GM19238 (cell line): Measurements from ENCODE around the gene CSRP1.
"Not testable (repeated sequence)": the region's sequence is repeated elsewhere in the genome, so short reads cannot be mapped to it uniquely, and the experiment has no call there.

ENCODE experiments used
- DNase-seq: peaks from one replicate; pipeline ENCODE4 v3.0.0; 2011; ENCODE audit warnings: low spot score; ENCODE audit not compliant: insufficient read length

The CSRP1 gene

DNA sequence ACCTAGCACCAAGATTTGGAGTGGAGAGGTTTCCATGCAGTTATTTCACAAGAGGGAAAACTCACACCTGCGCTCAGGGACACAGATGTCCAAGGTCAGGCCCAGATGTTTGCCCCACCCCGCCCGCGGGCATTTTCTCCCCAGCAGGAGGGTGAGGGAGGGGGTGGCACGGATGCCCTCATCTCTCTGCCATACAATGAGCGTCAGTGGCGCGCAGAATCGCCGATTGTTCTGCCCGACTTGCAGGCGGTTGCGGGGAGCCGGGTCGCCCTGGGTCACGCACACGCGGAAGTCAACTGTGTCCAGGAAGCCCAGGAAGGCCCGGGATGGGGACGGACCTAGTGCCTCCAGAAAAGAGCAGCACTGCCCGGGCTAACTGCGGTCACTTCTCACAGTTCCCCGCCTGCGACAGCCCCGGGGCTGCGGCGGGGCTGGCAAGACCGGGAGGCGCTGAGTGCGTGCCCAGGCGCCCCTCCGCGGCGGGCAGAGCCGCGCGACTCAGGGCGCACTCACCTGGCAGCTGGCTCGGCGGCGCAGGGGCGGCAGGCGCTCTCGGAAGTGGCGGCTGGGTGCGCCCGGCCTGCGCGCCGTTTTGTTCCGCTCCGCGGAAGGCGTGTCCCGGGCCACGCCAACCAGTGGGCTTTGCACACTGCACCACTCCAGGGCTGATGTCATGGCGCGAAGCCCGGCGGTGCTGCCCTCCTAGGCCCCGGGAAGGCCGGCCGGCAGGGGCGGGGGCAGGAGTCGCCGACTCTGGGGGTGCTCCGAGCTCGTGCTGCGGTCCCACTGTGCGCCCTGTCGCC is at the start of gene CSRP1:
CSRP1 (minus strand) TSS at position 567 of the 803 bp plus-strand sequence. CDS start 10,820 bp downstream, outside the sequence.
- peak; percentile 93 for DNase-seq

DNA sequence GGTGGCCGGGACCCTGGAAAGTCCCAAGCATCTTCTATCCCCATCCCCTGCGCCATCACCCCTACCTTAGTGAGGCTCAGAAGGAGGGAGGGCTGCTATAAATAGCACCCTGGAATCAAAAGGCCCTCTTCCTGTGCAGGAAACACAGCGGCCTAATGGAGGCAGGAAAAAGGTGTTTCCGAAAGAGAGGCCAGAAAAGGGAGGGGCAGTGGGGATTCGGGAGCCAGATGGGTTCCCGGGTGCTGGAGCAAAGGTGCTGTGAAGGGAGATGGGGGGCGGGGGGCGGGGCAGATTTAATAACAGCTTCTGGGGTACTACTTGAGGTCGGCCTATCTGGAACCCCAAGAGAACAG is 48.6 kb upstream of the CSRP1 start:
- no peak for DNase-seq

DNA sequence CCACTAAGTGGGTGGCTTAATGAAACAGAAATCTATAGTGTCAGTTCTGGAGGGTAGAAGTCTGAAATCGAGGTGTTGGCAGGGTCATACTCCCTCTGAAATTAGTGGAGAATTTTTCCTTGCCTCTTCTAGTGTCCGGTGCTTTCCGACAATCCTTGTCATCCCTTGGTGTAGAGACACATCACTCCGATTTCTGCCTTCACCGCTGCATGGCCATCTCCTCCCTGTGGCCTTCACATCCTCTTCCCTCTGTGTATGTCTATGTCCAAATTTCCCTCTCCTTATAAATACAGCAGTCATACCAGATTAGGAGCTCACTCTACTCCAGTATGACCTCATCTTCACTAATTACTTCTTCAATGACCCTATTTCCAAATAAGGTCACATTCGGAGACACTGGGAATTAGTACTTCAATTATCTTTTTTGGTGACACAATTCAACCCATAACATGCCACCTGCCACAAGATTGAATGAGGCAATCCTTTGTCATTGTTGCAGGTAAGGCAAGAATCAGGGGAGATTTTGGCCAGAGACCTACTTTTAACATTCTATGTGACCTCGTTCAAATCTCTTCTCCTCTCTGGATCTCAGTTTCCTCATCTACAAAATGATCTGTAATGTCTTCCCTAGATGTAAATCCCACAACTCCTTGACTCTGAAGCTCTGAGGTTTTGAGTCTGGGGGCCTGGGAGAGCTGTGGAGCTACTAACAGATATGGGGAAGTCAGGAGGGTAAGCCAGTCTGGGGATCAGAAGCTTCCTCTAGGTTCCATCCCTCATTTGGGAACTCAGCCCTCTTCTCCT is 48.1 kb upstream of the CSRP1 start:
- DNase-seq: no peak

DNA sequence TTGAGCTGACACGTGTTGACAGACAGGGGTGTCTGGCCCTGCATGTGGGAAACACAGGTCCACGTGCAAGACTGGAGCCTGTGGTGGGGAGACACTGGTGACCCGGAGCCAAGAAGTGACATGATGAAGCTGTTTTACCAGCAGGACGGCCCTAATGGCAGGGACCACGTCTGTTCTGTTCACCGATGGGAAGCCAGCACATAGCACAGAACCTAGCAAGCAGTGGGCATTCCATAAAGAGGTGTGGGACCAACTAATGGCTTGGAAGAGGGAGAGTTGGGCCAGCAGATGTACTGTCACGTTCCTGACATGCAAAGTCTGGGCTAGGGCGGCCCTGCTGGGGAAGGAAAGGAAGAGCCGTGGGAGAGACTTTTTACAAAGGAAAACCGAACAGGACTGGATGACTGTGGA is 47.3 kb upstream of the CSRP1 start:
- no peak for DNase-seq

DNA sequence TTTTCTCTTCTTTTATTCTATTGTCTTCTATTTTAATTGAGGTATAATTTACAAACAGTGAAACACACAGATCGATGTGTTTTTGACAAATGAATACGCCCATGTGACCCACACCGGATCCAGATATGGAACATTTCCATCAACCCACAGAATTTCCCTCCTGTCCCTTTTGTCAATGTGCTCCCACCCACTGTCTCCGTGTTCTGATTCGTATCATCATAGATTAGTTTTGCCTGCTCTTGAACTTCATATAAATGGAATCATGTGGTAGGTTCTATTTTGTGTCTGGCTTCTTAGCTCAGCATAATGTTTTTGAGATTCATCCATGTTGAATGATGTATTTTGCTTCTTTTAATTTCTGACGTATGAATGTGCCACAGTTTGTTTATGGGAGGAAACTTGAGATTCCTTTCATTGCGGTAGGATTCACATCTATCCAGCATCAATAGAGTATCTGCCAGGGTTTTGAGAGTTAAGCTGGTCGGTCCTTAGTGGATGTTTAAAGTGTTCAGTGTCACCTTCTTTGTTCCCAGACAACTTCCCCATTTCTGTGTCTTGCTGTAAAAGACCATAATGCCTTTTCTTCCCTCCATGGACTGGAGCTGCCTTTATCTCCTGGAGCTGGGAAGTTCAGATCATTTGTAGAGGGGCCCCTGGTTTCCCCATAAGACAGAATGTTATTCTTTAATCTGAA is 46.7 kb upstream of the CSRP1 start:
- no peak for DNase-seq

DNA sequence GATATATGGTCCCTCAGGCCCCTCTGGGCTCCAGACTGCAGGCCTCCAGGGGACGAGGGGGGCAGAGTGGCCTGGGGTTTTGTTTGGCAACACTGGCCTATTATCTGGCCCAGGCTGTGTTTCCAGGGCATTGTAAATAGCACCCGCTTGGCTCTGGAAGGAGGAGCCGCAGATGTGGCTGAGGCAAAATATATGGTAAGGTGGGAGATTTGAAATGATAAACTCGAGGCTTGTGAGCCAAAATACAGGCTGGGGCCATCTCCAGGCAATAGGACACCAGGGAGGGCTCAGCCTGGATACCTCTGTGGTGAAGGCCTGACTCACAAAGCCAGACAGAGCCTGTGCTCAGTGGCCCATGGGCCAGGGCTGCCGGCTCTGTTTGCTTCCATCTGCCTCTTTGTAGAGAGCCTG is 46.0 kb upstream of the CSRP1 start:
- DNase-seq: no peak

DNA sequence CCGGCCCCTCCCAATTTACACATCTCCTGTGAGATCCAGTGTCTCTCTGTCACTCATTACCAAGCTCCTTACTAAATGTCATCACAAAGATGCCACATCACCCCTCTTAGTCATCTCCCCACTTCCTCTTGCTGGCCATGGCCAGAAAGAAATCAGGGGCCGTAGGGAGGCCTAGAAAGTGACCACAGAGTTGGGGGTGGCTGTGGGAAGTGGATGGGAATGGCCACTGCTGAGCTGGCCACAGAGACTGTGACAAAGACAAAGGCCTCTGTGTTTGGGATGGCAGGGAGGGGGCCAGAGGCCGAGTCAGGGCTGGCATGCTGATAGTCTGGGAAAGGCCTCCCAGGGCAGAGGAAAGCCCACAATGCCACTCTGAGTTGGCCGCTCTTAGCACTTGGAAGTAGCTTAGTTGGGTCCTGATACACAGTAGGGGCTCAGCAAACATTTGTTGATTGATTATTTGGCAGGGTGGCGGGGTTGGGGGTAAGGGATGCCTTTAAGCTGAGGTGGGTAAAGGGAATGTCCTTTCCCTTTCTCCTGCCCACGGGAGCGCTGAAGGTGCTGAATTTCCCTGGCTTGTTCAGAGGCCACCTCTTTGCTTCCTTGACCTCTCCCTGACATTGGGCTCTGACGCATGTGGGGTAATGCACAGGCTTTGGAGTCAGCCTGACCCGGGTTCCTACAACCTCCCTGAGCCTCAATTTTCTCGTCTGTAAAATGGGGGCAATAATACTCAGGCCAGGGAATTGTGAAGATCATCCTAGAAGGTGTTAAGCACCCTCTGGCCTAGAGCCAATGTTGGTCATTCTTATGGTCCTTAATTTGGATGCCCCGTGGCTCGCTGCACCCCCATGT is 45.2 kb upstream of the CSRP1 start:
- no peak for DNase-seq

DNA sequence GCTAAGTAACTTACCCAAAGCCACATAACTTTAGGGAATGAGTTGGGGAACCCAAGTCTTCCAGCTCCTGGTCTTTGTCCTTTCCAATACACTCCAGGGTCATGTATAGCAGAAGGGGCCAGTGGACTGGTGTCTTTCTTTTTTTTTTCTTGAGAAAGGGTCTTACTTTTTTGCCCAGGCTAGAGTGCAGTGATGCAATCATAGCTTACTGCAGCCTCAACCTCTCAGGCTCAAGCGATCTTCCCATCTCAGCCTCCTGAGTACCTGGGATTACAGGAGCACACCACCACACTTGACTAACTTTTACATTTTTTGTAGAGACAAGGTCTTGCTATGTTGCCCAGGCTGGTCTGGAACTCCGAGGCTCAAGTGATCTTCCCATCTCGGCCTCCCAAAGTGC is 44.2 kb upstream of the CSRP1 start:
- DNase-seq: no peak

DNA sequence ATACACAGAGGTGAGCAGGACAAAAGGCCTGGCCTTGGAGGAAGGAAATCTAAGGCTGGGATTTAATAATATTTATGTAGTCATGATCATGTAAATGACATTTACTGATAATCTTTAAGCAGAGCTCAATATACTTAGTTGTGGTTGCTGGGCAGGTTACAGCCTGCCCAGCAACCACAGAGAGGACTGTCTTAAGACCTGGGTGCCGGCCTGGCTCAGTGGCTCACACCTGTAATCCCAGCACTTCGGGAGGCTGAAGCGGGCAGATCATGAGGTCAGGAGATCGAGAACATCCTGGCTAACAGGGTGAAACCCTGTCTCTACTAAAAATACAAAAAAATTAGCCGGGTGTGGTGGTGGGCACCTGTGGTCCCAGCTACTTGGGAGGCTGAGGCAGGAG is 42.6 kb upstream of the CSRP1 start:
- not testable (repeated sequence) for DNase-seq

DNA sequence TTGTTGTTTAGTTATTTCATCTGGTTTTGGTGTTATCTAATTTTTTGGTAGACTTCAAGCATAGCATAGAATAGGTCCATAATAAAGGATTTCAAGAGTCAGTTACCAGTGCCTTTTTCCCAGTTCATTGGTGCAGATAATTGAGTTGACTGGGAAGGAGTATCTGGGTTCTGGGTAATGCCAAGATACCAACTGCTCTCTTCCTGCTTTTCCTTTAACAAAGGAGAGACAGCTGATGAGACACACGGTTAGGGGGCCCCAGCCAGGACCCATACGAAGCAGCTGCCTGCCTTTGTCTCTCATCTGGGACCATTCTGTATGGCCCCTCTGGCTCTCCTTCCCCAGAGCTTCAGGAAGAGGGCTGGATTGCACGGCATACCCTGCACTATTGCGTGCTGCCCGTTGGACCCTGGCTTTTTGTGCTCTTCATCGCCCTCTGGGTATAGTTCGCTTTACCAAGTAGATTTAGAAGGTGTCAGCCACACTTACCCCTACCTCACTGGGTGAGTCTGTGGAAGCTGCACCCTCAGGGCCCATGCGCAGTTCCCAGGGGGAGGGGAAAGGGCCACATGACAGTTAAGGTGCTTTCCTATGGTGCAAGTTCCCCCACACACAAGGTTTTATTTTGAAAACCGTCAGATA is 39.0 kb upstream of the CSRP1 start:
- no peak for DNase-seq

DNA sequence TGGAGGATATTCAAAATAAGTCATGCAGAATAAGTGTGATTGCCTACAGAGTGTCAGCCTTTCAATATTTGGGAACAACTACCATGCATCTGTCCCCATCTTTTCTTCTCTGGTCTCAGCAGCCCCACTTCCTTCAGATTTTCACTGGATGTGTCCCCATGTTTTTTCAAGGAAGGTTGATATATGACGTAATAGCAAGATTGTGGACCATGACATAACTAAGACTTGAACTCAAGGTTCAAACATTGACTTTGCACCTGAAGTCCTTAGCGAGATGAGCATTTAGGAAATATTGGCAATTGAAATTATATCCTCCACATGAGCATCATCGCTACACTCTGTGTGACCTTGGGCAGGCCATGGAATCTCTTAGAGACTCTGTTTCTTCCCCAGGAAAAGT is 37.8 kb upstream of the CSRP1 start:
- DNase-seq: no peak

DNA sequence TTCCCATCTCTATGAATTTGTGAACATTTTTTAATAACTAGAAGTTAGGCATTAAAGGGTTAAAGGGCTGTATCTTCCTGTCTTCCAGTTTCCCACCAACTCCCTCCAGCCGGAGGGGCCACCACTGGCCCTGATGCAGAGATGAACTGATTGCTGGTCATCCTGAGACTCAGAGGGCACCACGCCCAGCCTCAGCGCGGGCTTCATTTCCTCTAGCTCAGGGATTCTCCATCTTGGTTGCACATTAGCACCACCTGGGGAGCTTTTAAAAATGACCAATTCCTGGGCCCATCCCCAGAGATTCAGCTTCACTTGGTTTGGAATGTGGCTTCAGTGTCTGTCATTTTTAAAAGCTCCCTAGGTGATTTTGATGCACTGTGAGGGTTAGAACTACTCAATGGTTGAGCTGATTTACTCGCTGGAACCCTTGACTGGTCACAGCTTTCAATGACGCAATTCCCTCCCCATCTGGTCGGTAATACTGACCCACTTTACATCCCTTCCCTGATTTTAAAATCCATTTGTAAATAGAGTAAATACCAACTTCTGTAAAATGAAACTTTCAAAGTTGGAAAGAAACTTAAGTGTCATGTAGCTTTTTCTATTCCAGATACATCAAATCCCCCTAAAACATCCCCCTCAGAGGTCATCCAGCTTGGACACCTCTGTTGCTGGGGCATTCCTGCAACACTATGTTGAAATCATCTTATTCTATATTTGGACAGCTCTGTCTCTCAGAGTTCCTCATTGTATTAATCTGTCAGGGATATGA is 37.1 kb upstream of the CSRP1 start:
- no peak for DNase-seq

DNA sequence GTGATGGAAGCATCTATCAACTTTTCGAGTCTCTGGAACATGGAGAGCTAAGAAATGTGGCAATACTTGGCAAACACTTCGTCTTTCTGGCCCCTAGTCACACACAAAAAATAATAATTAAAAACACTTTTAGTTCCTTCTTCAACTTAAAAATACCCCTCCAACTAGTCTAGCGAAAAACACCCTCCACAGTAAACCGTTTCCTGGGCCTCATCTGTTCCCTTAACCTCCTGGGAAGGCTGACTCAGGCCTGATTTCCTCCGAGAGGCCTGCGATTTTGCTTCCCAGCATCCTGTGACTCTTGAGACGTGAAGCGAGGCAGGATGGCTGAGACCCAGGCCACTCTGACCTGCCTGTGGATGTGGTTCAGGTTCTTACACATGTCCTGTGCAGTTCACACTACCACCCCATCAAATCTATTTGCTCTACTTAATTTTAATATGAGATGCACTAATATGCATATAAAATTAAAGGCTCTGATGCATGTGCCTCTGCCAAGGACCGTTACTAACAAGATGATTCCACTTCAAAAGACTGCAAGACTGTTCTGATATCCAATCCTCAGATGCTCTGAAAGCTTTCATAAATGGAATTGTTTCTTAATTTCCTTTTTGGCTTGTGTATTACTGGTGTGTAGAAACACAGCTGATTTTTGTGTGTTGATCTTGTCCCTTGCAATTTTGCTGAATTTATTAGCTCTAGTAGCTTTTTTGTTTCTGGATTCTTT is 35.5 kb upstream of the CSRP1 start:
- no peak for DNase-seq

DNA sequence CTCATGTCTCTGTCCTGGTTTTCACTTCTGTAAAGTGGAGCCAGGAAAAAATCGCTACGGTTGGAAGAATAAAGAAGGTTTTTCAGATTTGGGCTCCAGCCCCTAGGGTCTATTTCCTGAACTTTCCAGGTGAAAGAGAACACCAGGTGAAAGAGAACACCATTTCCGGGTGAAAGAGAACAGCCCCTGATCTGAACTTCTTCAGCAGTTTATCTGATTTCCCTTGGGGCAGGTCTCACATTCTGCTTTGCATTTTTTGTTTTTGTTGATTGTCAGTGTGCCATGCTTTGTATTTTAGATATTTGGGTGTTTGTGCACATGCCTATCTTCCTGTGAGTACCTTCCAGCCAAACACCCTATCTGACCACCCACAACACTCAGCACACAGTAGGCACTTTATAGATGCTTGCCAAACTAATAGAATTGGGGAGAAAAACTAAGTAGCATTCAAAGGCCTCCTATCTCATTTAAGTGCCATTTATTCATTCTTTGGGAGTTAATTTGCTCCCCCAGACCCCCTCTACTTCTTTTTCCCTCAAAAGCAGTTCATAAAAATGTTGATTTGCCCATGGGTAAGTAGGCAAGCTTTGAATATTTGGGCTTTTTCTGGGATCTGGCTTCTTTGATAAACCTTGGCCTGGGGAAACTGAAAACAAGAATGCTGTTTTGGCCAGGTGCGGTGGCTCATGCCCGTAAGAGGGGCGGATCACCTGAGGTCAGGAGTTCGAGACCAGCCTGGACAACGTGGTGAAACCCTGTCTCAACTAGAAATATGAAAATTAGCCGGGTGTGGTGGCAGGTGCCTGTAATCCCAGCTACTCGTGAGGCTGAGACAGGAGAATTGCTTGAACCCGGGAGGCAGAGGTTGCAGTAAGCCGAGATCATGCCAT is 34.2 kb upstream of the CSRP1 start:
- no peak for DNase-seq

DNA sequence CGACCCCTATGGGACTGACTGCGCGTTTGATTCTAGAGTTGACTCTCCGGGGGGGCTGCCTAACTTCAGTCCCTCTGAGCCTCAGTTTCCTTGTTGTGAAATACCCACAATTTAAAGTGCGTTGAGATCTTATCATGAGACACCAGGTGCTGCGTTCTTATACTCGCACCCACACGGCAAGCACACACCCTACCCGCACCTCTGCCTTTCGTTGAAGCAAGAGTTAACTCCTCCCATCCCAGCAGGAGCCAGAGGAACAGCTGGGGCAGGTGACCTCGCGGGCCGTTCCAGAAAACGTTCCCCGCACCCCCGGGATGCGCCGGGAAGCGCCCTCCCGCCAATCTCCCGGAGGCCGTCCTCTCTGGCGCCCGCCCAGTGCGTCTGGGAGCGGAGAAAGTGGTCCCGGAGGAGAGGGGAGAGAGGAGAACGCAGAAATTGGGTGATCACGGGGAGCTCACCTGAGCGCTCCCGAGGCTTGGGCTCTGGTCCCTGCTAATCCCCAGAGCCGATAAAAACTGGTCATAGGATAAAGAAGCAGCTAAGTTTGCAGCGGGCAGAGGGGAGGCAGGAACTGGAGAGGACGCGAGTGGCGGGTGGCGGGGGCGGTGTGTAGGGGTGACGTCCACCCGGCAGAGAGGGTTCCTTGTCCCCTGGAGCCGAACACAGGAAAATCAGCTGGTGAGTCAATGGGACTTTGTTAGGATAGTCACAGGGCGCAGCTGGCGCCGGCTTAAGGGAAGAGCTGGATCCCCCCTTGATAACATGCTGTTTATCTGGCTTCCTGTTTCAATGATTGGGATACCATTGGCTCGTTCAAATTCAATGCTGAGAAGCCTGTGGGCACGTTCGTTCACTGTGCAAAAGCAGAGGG is 32.9 kb upstream of the CSRP1 start:
- no peak for DNase-seq

DNA sequence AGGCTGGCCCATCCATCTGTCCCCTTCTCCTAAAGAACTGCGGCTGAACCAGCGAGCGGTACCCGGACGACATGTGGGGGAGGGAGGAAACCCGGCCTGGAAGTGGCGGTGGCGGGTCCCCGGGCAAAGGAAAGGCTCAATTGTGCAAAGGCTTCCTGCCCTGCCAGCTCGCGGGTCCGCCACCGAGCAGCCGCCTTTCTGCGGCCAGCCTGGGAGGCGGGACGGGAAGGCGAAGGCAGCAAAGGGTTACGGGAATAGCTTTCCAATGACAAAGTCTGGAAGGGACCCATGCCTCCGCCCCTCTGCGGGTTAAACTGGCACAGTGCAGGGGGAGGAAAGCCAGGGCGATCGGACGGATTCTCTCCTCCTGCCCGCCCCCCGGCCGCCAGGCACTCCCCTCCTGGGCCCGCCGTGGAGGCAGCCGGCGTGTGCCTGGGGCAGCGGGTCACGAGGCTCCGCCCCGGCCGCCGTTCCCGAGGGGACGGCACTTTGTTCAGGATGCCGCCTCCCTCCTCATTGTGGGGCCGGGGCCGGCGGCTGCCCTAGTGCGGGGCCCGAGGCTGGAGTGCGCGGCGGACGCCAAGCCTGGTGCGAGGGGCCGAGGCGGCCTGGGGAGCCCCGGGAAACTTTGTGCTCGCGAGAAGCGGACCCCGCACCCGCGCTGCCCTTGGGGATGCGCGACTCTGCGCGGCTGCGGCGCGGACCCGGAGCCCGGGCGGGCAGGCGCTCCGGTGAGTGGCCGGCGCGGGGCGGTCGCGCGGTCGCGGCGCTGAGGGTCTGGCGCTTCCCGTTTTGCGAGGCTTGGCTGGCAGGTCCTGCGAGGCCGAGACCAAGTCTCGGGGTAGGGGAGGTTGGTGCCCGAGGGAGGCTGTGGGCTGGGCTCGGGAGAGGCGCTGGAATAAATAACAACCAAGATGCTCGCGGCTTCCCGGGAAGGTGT is 32.0 kb upstream of the CSRP1 start, which contains the start of gene NAV1:
NAV1 (plus strand) TSS at position 516 of the 940 bp plus-strand sequence. CDS start 83,758 bp downstream, outside the sequence.
- DNase-seq: no peak
